ENCODE data around the gene P4HB.

- no peak for TF ChIP-seq CTCF (IDR thresholded peaks at IDR 0.05; ENCODE audit: insufficient read depth, low read length)
- no peak for TF ChIP-seq REST (IDR thresholded peaks at IDR 0.05; ENCODE audit: insufficient replicate concordance, low read depth)
- no peak for TF ChIP-seq POLR2AphosphoS5 (IDR thresholded peaks at IDR 0.05; ENCODE audit: low read depth)
- no peak for TF ChIP-seq GABPA (IDR thresholded peaks at IDR 0.05; ENCODE audit: low read depth)
- TF ChIP-seq SPI1 (IDR thresholded peaks at IDR 0.05; ENCODE audit: borderline replicate concordance, low read depth): no peak
Observed at GRCh38 chr17:81908793-81909192, 48.5 kb upstream of the P4HB start.

All from HL-60 (cell line).